Measurements from ENCODE around the gene USP28.

The USP28 gene

GRCh38 chr11:113831314-113831713, 44.1 kb downstream of the USP28 start:
- CTCF ChIA-PET = interaction anchor here (1.0 kb wide), 1 partner anchor 25 kb away, joined by 3 read pairs; no protein-coding TSS in a partner anchor
- POLR2A ChIA-PET = no interaction called here
- peak; percentile 47 for DNase-seq (ENCODE audit: extremely low spot score)
- no peak for TF ChIP-seq CTCF (IDR thresholded peaks at IDR 0.05; ENCODE audit: control extremely low read depth, extremely low read depth, low read depth, missing control alignments)

GRCh38 chr11:113829751-113830150, 45.6 kb downstream of the USP28 start:
- CTCF ChIA-PET = interaction anchor here (0.9 to 2.1 kb wide), 4 partner anchors 9 to 33 kb away, joined by 3 to 4 read pairs (median 3); no protein-coding TSS in a partner anchor
- POLR2A ChIA-PET = no interaction called here
- no peak for TF ChIP-seq CTCF (IDR thresholded peaks at IDR 0.05; ENCODE audit: control extremely low read depth, extremely low read depth, low read depth, missing control alignments)
- DNase-seq (ENCODE audit: extremely low spot score) = no peak

GRCh38 chr11:113828191-113828590, 47.2 kb downstream of the USP28 start:
- no peak for DNase-seq (ENCODE audit: extremely low spot score)
- no peak for TF ChIP-seq CTCF (IDR thresholded peaks at IDR 0.05; ENCODE audit: control extremely low read depth, extremely low read depth, low read depth, missing control alignments)
- ChIA-PET CTCF (interaction anchor here (1.6 to 2.1 kb wide), 5 partner anchors 10 to 32 kb away, joined by 3 to 10 read pairs (median 9); no protein-coding TSS in a partner anchor), POLR2A (no interaction called here)

DNA sequence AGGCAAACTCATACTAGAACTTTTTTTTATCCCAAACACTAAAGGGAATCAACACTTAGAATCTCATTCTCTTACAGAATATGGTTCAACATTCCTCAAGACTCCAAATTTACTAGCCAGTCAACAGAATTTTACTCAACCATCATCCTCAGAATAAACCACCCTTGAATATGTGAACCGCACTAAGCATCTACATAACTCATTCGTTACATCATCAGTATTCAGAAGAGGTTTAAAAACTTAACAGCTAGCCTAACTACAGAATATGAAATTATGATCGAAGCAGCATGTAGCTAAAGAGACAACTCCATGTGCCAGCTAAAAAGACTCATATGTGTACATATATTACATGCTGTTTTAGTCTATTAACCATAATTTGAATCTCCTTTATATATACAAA, 47.9 kb downstream of the USP28 start:
- CTCF ChIA-PET = interaction anchor here (1.6 to 2.1 kb wide), 4 partner anchors 11 to 31 kb away, joined by 3 to 10 read pairs (median 9); no protein-coding TSS in a partner anchor
- POLR2A ChIA-PET = no interaction called here
- no peak for DNase-seq (ENCODE audit: extremely low spot score)
- TF ChIP-seq CTCF (IDR thresholded peaks at IDR 0.05; ENCODE audit: control extremely low read depth, extremely low read depth, low read depth, missing control alignments) = no peak

- CTCF ChIA-PET = interaction anchor here (4.3 kb wide), 1 partner anchor 13 kb away, joined by 32 read pairs; no protein-coding TSS in a partner anchor
- DNase-seq (ENCODE audit: extremely low spot score) = no peak
- POLR2A ChIA-PET = no interaction called here
- no peak for TF ChIP-seq CTCF (IDR thresholded peaks at IDR 0.05; ENCODE audit: control extremely low read depth, extremely low read depth, low read depth, missing control alignments)
Observed at GRCh38 chr11:113818426-113818825, 56.9 kb downstream of the USP28 start.

DNA sequence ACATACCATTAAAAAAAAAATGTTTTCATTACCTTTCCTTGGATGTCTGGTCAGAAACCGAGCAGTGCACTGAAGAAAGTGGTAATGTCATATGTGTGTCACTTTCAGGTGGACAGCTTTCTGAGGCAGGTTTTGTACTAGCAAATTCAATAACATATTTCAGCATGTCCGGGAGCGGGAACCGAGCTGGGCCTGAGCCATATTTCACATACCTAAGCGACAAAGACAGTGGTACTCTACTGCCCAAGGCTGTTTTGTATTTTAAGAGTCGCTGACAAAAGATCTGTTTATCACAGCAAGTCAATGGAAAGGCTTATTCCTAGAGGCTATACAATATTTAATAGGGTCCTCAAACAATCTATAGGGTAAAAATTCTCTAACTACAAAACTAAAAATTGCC, 57.7 kb downstream of the USP28 start:
- TF ChIP-seq CTCF (IDR thresholded peaks at IDR 0.05; ENCODE audit: control extremely low read depth, extremely low read depth, low read depth, missing control alignments) = no peak
- CTCF ChIA-PET = interaction anchor here (1.0 to 4.3 kb wide), 2 partner anchors 12 to 21 kb away, joined by 3 to 32 read pairs; no protein-coding TSS in a partner anchor

More for the DNA sequence above, 57.7 kb downstream of the USP28 start:
- DNase-seq (ENCODE audit: extremely low spot score) = no peak
- POLR2A ChIA-PET = no interaction called here
